Stimulated activated CD4-positive, alpha-beta T cell treated with anti-CD3 and anti-CD28 coated beads, TNF-alpha, amount 100 ng/mL, for 24 hours (primary cell): ENCODE measurements around the gene RACK1.

Experiments used
- DNase-seq, 3 experiments: peaks; one replicate each; pipeline ENCODE4 v3.0.0-alpha.2; 2020; ENCODE audit warnings: low read depth in 3 of 3

The RACK1 gene

DNA sequence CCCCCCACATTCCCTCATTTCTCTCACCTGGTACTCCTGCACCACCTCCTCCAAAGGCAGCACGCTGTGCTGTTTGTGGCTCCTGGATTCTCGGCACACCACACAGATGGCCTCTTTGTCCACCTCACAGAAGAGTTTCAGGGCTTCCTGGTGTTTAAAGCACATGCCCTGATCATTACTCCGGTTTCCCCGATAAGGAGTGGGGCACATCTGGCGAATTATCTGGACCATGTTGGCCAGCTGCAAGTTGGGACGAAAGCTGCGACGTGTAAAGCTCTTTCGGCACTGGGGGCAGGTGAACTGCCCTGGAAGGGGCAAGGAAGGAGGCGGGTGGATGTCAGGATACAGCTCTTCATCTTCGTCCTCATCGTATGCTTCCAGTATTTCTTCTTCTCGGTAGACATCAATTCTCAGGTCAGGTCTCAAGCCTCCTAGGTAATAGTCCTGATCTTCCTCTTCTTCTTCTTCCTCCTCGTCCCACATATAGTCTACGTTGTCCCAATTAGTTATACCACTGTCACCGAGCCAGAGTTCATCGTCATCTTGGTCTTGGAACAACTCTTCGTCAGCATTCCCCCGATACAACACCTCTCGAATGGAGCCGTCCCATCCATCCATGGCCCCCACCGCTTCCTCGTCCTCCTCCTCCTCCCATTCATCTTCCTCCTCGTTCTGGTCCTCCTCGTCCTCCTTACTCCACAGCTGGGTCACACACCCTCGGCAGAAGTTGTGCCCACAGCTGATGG lies 16.4 kb upstream of the RACK1 start:
- no peak for DNase-seq

GRCh38 chr5:181259283-181259682 lies 15.6 kb upstream of the RACK1 start:
- no peak for DNase-seq

DNA sequence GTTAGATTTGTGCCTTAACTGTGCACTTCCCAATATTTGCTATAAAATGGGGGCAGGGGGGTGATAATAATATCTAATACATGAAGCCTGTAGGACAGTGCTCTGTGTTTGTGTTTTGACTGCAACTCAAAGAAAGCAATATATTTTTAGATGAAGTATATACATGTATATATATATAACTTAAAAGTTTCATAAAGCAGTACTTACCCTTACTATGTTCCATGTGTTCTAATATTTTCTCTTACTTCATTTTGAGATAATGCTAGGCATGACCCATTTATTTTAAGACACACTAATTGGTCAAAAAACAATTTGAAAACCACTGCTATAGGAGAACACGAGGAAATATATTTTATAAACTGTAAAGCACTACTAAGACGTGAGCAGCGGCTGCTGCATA lies 14.9 kb upstream of the RACK1 start:
- DNase-seq = no peak

DNA sequence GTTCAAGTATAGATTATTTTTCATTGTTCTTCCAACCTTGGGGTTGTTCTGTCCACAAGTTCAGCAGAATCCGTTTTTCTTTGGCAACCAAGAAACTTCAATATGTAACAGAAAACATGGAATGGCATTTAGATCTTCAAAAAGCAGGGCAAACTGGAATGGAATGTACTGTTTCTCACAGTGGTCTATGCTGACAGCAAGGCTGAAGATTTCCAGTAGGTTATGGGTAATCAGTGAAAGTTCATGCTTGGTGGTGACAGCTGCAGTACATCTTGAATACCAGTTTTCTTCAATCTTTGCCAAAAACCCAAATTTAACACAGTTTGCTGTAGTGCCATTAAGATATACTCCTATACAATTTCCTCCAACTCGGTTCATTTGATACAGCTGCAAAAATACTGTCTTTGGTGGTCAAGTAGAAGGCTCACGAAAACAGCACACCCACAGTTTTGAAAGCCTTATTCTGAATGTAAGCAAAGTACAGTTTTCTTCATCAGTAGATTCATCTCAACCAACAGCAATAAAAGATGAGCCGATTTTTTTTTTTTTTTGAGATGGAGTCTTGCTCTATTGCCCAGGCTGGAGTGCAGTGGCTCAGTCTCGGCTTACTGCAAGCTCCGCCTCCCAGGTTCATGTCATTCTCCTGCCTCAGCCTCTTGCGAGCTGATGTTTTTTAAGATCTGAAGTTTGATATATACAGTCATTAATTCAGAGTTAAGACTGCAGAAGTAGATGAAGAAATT lies 12.3 kb upstream of the RACK1 start:
- no peak for DNase-seq

DNA sequence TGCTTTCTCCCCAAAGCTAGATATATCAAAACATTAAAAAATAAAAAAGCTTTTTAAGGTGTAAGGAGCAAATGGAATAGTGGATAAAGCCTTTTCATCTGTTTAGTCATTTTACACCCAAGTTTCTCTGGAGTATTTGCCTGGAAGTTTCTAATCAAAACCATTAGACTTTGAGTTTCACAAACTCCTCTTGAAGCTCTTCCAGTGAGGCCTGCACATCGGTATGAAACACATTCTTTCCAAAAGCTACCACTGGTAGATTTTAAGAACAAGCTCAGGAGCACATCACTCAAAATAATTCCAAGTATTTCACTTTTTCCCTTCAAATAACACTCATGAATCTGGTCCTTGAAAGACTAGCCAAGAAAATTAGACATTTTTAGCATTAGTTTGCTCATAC lies 11.6 kb upstream of the RACK1 start:
- DNase-seq = no peak

DNA sequence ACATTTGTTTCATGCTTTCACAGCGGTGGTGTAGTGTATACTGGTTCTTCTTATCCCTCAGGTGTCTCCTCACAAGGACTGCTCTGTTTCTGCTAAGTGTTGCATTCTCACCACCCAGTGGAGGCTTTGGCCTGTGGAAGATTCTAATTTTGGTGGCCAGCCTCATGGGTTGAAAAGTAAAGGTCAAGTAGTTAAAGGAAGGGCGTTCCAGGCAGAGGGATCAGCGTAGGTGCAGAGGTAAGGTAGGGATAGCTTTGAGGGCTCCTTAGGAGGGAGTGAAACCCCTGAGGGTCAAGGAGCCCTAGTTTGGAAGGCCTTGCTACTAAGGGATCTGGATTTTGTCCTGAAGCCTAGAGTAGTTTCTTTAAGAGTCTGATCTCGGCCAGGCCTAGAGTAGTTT lies 4.6 kb upstream of the RACK1 start:
- no peak for DNase-seq

DNA sequence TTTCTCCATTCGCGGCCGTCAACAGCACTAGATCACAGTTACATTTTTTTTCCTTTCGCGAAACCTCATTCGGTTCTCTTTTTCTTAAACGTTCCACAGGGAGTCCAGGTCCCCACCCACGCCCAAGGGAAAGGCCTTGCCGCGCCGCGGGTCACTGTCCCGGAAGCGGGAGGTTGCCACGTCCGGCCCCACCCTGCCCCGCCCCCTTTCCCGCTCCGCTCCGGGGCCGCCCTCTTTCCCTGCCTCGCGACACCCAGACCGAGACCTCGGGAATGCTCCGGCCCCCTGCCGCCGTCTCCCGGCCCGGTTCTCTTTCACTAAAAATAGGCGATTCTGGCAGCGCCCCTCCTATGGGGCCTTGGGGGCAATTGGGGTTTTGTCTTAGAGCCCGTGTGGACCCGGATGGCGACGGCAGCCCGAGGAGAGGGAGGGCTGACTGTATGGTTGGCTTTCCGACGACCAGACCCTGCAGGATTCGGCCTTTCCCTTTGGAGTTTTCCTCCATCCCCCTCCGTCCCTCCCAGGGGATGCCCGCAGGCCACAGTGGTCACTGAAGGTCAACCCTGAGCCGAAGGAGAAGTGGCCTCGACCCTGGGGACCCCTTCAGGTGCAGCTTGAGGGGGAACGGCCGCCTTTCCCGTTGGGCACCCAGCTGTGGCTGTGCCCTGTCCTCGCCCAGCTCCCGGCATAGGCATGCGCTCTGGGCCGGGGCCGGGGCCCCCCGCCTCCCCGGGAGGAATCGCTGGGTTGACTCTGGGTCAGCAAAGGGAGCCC lies 2.8 kb upstream of the RACK1 start:
- peak; percentile 62 to 88 (median 69) for DNase-seq

GRCh38 chr5:181245427-181246275 lies 1.9 kb upstream of the RACK1 start:
- no peak for DNase-seq

DNA sequence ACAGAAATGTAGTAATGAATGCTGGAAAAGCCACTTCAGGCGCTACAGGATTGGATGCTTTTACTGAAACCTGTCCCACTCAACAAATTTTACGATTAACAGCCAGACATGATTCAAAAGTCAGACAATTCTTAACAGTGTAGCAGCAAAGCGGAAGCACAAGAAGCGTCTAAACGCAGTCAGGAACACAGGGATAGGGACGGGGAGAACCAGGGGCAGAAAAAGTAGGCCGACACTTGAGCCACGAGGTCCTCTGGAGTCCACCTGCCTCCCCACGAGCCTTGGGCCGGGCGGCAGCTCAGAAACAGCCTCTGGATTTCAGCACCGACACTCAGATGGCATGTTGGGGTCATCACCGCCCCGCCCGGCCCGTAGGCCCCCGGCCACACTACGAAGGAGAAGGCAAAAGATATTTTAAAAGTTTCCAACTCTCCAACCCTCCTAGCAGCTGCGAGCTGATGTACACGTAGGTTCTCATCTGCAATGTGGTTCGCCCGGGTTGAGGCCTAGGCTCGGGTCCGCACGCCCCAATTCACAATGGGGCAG lies 615 bp downstream of the RACK1 start:
- DNase-seq = no peak

DNA sequence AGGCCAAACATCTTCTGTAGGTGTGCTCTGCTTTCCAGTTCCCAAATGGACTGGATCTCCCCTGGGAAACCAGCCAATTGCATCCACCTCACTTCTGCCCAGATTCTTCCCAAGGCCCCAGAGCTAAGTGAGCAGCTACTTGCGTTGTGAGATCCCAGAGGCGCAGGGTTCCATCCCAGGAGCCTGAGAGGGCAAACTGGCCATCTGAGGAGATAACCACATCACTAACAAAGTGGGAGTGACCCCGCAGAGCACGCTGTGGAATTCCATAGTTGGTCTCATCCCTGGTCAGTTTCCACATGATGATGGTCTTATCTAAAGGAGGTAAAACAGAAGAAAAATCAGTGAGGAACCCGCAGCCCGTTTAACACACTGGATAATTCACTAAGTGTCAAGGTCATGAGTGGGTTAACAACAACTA lies 1.7 kb downstream of the RACK1 start:
- no peak for DNase-seq

GRCh38 chr5:181241393-181241975 lies 2.2 kb downstream of the RACK1 start:
- peak in 1 of 3 experiments; percentile 53 for DNase-seq

GRCh38 chr5:181239062-181239663 lies 4.5 kb downstream of the RACK1 start:
- no peak for DNase-seq

GRCh38 chr5:181237729-181238385 lies 5.8 kb downstream of the RACK1 start:
- no peak for DNase-seq

DNA sequence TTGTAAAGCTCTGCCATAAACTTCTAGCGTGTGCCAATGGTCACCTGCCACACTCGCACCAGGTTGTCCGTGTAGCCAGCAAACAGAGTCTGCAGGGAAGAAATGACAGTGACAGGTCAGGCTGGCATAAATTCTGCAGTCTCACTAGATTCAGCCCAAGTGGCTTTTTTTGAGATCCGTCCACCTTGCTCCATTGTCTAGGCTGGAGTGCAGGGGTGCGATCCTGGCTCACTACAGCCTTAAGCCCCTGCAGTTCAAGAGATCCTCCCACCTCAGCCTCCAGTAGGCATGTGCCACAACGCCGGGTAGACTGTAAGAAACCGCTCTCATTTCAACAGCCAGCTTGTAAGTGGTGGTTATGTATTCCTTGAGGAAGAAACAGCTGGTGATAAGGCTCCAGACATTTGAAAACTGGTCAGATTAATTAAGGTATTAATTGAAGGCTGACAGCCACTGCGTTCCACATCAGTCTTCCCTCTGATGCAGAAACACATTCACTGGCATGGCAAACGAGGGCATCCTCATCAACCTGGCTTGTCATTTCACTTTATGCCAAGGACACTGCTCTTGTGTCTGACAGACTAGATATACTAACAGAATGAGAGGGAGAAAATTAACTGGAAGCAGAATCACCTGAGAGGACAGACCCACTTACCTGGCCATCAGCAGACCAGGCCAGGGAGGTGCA lies 6.6 kb downstream of the RACK1 start:
- no peak for DNase-seq

GRCh38 chr5:181236471-181236870 lies 7.2 kb downstream of the RACK1 start:
- no peak for DNase-seq

- no peak for DNase-seq
Observed at GRCh38 chr5:181235689-181236366, 7.9 kb downstream of the RACK1 start.

DNA sequence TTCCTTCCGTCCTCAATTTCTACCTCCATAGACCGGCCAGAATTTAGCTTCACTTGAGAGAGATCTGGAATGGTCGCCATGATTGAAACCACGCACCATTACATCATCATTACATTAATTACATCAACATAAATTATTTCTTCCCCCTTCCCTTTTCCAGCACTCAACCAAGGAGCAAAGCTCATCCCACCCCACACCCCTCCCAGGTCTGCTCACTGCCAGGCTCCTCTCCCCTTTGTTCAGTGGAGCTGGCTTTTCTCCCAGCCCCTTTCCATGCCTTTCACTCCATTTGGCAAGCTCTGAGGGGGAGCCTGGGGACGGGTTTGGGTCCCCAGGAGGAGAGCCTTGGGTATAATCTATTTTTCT lies 8.4 kb downstream of the RACK1 start:
- no peak for DNase-seq

DNA sequence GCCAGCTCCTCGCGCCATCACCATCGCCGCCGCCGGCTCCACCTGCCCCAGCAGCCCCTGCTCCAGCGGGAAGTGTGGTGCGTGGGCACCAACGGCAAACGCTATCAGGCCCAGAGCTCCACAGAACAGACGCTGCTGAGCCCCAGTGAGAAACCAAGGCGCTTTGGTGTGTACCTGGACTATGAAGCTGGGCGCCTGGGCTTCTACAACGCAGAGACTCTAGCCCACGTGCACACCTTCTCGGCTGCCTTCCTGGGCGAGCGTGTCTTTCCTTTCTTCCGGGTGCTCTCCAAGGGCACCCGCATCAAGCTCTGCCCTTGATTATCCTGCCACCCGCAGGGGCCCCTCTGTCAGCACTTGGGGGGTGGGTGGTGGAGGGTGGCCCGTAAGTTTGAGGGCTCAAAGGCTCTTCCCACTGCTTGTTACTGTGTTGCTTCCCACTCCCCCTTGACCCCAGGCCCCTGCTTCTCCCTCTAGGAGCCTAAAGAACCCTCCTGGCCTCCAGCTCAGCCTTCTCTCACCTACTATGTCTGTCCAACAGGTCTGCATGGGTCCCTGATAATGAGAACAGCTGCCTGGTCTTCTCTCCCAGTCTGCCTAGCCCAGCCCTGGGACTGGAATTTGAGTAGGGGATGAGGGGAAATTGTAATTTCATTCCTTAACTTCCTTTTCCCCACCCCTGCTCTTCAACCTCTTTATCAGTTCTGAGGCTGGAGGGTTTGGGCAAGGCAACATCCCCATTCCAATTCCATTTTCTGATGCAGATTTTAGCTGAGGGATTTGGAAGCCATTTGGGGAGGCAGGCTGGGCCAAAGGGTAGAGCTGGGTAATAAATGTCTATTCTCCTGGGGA lies 9.0 kb downstream of the RACK1 start:
- no peak for DNase-seq
